Measurements from ENCODE around the gene TCEAL3.
A peak's percentile ranks its signal among the peaks of the same experiment; 100 is the strongest.
"Not testable (repeated sequence)": the region's sequence is repeated elsewhere in the genome, so short reads cannot be mapped to it uniquely, and the experiment has no call there.

TCEAL3 gene

DNA sequence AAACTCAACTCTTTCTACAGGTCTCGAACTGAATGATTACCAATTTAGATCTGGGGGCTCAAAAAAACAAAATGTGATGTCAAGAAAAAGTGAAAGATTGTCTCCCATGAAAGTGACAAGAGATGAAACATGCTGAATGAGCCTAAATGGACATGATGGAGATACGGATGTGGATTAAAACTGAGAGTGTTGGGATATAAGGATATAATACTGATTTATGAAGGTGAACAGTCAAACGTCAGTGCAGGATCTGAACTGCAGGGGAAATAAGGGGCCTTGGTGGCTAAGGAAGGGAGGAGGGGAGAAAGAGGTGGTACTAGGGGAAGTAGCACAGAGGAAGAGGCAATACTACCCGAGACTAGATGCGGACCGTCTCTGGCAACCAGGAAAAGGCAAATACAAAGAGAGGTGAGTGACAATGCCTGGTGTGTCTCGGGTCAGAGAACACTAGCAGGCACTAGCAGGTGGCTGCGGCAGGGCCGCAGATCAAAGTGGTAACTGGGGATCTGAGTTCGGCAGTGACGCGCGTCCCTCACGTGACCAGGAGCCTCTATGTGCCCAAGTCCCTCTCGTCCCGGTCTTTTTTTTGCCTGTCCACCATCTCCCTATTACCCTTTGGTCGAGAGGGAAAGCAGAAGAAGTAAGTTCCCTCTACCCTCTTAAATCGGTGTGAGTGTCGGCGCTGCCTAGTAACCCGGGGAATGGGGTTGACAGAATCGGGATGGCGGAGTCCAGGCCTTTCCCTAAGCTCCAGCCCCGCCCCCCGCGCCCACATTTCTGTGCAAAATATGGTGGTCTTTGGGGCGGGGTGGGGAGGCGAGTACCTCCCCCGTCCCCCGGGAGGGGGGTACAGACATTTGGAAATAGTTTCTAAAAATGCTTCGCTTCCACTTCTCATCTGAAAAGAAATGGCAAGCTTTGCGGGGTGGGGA, 20.9 kb downstream of the TCEAL3 start, which contains the start of gene TCEAL1:
Gene TCEAL1, plus strand, starts transcription at position 590 of the 932 bp plus-strand sequence. CDS start 942 bp downstream, outside the sequence.
- DNase-seq = peak; percentile 34

DNA sequence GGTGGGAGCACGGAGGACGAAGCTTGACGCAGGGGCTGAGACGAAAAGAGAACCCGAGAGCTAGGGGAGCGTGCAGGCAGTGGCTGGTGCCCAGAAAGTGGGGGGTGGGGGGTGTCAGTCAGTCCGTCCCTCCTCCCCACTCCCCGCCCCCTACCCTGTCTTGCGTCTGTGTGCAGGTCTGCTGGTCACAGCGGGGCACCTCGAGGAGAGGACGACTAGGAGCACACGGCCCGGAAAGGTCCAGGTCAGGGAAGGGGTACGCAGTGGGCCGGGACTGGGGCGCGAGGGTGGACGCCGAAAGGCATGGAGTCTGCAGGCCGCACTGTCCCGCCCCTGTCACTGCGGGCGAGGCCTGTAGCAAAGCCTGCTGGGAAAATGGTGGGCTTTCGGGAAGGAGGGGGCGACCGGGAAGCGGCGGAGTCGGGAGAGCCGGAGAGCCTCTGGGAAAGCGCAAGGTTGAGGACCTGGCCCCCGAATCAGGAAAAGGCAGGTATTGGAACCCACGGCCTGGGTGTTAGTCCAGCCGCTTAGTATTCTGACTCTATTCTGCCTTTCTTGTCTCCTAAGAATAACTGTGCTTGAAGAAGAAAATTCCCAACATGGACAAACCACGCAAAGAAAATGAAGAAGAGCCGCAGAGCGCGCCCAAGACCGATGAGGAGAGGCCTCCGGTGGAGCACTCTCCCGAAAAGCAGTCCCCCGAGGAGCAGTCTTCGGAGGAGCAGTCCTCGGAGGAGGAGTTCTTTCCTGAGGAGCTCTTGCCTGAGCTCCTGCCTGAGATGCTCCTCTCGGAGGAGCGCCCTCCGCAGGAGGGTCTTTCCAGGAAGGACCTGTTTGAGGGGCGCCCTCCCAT, 21.8 kb downstream of the TCEAL3 start:
- DNase-seq = peak; percentile 32

DNA sequence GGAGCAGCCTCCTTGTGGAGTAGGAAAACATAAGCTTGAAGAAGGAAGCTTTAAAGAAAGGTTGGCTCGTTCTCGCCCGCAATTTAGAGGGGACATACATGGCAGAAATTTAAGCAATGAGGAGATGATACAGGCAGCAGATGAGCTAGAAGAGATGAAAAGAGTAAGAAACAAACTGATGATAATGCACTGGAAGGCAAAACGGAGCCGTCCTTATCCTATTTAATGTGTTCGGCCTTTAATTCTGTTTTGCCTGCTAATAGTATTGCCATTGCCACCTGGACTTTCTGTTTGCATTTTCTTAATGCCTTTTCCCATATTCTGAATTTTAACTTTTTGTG, 22.4 kb downstream of the TCEAL3 start:
- DNase-seq = no peak

DNA sequence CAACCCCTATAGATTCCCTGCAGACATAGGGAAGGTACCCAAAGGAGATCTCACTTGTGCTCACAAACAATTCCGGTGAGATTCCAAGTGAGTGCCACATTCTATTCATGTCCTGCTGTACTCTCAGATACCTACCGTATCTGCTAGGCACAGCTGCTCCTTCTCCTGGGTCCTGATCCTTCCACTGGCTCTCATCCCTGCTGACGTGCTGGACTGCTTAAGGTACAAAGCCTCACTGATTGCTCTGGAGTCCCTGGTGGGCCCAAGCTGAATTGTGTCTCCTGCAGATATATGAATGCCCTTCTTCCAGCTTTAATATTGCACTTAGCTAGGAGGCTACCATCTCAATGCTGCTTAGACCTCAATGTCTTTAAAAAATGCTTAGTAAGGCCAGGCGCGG, 23.4 kb downstream of the TCEAL3 start:
- no peak for DNase-seq

DNA sequence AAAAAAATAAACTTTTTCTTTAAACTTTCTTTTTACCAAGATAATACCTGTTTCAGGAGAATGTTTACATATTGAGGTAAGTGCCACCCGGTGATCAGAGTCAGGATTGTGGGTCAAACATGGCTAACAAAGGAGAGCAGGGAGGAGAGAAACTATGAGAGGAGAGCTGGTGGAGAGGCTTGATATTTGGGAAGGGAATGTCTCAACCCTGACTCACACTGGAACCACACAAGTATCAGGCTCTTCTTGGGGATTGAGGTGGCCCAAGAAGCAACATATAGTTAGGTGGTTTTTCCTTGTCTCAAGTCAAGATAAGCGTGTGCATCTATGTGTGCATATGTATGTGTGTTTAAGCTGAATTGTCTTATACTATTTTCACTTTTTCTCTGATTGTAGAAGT, 27.7 kb downstream of the TCEAL3 start:
- no peak for DNase-seq

DNA sequence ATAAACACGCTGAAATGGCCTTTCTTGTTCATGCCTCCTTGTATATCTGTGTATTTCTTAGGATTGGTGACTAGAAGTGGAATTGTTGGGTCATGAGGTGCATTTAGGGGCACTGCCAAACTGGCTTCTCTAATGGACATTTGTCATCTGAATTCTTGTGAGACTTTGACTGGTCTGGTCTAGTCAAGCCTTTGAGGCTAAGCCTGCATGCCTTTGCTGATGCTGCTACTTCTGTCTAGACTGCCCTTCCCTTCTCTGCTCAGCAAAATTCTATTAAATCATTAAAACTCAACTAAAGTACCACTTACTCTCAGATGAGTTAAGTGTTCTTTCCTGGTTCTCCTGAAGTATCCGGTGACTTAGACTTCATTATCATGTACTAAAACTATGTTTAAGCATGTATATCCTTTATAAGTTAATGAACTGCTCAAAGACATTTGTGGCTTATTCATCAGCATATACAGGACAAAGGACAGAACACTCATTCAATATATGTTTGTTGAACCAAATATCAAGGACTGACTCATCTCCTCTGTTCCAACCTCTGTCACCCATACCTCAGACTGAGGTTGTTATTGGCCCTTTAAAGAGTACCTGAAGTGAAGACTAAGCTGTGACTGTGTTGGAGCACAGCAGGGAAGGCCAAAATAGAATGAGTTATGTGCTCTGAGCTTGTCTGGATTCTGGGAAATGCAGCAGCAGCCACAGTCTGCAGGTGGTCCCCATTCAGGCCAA, 30.0 kb downstream of the TCEAL3 start:
- DNase-seq = no peak

DNA sequence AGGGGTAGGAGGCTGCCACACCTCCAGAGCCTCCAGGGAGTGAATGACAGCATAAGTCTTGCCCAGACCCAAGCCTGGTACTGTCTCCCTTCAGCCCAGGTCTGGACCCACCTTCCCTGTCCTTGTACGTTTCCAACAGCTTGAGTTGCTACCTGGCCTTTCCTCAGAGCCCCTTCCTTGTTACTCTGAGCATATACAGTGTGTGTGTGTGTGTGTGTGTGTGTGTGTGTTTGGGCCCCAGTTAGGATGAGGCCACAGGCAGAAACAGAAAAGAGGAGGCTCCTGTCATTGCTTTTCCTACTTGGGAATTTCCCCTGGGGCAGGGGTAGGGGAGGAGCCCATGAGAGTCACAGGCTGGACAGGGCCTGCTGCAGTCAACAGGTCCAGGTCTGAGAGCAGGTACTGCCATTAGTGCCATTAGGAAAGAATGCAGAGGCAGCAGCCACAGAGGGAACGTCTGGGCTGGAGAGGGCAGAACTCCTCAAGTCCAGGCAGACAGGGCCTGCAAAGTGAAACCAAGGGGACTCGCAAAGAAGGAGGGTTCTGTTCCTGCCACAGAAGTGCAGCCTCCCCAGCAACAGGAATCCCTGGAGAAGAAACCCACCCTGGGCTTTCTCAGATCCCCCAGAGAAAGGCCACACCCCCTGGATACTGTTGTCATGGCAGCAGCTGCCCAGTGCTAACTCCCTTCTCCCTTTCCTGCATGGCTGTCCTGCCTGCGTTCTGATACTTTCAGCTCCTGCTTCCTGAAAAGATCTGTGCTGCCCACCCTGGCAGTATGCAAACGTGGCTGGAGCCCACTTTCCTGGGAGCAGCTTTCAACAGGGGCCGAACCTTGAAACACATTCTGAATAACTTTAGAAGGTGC, 30.9 kb downstream of the TCEAL3 start:
- peak; percentile 1 for DNase-seq

DNA sequence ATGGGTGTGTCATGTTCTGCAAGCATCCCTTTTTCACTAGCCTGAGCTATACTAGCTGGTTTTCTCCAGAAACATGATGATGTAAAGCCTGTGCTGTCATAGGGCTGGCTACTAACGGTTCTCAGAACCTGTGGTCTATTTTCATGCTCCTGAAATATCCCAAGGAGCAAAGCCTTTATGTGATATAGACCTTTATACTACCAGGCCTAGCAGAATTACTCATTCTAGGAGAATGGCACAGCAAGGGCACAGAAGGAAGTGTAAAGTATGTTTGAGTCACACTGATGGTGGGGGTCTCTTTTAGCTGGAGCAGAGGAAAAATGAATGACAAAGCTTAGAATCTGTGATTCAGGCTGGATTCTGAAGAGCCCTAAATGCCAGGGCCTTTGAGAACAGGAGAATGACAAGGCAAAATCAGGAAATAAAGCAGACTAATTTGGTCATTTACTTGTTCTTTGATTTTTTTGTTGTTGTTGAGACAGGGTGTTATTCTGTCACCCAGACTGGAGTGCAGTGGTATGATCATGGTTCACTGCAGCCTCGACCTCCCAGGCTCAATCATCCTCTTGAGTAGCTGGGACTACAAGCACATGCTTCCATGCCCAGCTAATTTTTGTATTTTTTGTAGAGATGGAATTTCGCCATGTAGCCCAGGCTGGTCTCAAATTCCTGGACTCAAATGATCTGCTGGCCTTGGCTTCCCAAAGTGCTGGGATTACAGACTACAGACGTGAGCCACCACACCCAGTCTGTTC, 32.8 kb downstream of the TCEAL3 start:
- no peak for DNase-seq

DNA sequence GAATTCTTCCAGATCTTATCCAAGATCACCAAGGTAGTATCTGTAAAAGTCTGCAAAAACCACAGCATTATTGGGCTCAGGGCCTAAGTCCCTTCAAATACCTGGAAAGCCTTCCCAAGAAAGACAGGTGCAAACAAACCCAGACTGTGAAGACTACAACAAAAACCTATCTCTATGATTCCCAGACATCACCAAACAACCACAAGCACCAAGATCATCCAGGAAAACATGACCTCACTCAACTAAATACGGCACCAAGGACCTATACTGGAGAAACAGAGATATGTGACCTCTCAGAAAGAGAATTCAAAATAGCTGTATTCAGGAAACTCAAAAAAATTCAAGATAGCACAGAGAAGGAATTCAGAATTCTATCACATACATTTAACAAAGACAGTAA, 36.4 kb downstream of the TCEAL3 start:
- DNase-seq = no peak

DNA sequence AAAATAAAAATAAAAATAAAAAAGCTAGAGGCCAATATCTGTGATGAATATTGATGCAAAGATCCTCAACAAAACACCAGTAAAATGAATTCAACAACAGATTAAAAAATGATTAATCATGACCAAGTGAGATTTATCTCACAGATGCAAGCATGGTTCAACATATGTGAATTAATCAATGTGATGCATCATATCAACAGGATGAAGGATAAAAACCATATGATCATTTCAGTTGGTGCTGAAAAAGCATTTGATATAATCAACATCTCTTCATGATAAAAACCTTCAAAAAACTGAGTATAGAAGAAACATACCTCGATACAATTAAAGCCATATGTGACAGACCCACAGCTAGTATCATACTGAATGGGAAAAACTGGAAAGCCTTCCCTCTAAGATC, 39.9 kb downstream of the TCEAL3 start:
- DNase-seq = no peak

DNA sequence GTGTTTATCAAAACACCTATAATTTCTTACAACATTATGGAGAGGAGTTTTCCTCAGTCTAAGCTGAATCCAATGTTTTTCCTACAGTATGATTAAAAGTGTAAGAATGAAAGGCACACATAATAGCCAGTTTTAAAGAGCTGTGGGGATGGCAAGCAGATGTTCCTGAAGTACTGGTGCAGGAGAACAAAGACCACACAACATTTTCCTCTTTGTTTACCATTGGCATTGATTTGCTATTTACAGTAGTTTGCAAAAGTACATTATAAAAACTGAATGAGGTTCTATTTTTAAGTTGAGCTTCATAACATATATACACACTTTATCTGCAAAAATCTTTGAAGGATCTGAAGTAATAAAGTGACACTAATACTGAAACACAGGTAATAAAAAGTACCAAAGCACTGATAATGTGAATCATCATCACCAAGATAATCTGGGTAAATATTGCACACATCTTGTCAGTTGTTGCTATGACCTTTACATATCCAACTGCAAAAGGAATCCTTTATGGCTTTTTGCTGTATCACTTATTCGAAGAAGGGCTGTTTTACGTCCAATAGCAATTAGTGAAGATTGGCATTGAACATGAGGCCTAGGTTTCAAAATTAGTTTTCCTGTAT, 43.5 kb downstream of the TCEAL3 start:
- no peak for DNase-seq

DNA sequence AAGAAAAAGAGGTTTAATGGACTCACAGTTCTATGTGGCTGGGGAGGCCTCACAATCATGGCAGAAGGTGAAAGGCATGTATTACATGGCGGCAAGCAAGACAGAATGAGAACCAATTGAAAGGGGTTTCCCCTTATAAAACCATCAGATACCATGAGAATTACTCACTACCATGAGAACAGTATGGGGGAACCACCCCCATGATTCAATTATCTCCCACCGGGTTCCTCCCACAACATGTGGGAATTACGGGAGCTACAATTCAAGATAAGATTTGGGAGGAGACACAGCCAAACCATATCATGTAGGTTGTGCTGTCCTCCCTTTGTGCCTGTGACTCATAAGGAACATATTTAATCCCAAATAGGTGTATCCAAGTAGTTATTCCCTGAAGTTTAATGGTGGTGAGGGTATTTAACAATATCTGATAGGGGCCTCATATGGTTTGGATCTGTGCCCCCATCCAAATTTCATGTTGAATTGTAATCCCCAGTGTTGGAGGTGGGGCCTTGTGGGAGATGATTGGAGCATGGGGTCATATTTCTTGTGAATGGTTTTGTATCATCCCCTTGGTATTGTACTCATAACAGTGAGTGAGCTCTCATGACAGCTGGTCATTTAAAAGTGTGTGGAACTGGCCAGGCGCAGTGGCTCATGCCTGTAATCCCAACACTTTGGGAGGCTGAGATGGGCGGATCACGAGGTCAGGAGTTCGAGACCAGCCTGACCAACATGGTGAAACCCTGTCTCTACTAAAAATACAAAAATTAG, 47.7 kb downstream of the TCEAL3 start:
- DNase-seq = not testable (repeated sequence)

DNA sequence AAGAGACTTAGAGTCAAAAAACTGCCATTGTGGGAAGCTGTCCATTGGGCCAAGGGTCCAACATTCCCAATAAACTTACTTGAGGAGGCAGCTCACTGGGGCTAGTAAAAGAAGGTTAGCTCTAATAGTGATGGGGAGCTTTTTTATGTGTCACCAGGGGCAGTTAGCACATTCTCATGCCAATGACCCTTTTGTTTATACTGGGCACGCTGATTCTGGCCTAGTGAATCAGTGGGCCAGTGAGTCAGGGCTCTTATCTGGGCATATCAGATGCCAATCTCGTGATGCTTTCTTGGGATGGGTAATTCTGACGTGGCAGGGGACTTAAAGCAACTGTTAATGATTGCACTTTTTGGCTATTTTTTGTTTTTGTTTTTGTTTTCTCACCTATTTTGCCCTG, 48.9 kb downstream of the TCEAL3 start:
- no peak for DNase-seq

DNA sequence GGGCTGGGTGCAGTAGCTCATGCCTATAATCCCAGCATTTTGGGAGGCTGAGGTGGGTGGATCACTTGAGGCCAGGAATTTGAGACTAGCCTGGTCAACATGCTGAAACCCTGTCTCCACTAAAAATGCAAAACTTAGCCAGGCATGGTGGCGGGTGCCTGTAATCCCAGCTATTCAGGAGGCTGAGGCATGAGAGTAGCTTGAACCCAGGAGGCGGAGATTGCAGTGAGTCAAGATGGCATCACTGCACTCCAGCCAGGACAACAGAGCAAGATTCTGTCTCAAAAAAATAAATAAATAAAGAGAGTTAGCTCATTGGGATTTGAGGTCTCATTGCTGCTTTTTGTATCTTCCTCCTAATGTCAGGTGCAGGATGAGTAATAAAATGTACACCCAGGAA, 49.3 kb downstream of the TCEAL3 start:
- not testable (repeated sequence) for DNase-seq

DNA sequence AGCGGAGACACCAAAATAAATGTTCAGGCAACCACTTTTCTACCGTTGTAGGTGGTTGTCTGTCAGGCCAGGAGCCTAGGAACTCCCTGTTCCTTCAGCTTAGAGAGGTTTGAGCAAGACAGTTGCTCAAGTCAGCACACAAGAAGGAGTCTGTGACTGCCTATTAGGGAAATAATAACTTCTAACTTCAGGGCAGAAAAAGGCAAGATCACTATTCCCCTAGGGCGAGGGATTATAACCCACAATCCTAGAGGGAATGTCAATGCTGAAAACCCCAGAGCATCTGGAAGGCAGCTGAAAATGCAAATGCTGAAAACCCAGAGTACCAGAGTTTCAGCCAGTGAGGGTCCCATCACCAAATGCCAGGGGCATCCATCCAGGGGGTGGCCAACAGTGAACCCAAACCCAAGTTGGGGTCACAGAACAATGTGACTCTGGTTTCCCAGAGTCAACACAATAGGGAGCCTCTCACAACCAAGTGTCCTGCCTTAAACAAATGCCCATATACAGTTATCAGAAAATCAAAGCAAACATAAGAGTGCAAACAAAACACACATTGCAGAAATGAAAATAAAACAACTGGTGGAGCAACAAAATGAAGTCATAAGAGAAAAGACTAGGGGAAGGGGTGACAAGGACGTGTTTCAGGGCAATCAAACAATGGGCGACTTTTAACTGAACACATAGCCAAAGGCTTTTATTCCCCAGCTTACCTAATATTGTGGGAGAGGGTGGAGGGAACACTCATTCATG, 51.1 kb downstream of the TCEAL3 start:
- no peak for DNase-seq

DNA sequence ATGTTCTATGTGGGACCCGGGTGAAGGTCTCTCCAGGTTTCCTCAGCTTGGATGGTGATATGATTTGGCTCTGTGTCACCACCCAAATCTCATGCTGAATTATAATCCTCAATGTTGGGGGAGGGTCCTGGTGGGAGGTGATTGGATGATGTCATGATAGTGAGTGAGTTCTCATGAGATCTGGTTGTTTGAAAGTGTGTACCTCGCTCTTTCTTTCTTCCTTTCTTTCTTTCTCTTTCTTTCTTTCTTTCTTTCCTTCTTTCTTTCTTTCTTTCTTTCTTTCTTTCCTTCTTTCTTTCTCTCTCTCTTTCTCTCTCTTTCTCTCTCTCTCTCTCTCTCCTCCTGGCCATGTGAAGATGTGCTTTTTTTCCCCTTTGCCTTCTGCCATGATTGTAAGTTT, 51.7 kb downstream of the TCEAL3 start:
- not testable (repeated sequence) for DNase-seq
